LHCN-M2 (cell line): ENCODE data around the gene MAB21L4. TPM values are rescaled to one million over a fixed set of nuclear protein-coding genes. Genes with fewer than 3 reads are reported as not detected.
A peak's percentile ranks its signal among the peaks of the same experiment; 100 is the strongest.

Experiments used
- DNase-seq: peaks from one replicate; pipeline ENCODE4 v3.0.0-alpha.2; 2012; ENCODE audit warnings: low read depth
- total RNA-seq: library from RNA; depleted of rRNA; stranded (reverse); fragments of >200 nt; gene quantifications from 2 replicates; pipeline ENCODE4 v1.2.3, GENCODE V29; 2014

The MAB21L4 gene
- total RNA-seq, 1 experiment from 2014 or later, result not detected

DNA sequence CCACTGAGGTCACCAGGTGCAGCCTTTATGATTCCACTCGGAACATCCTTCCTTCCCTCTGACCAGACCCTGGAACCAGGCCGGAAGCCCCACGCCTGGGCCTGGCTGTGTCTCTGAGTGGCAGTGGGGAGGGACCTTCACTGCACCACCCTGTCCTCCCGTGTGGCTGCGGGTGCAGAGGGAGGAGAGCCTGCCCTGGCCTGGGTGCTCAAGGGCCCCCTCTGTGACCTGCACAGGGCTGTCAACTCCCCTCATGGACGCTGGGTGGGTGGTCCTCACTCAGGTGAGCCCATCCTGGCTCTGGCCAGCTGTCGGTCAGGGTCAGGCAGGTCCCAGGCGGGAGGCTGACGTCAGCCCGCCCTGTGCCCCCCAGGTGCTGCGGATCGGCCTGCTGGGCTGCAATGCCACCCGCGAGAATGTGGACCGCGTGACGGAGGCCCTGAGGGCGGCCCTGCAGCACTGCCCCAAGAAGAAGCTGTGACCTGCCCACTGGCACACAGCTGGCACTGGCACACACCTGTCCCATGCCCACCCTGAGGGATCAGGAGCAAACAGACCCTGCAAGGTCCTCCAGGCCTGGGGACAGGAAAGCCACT, 17.5 kb downstream of the MAB21L4 start:
- no peak for DNase-seq

GRCh38 chr2:240877460-240878340, 18.3 kb downstream of the MAB21L4 start:
- no peak for DNase-seq

GRCh38 chr2:240876475-240877251, 19.3 kb downstream of the MAB21L4 start:
- DNase-seq, result no peak

GRCh38 chr2:240876035-240876474, 19.9 kb downstream of the MAB21L4 start:
- DNase-seq, result no peak

DNA sequence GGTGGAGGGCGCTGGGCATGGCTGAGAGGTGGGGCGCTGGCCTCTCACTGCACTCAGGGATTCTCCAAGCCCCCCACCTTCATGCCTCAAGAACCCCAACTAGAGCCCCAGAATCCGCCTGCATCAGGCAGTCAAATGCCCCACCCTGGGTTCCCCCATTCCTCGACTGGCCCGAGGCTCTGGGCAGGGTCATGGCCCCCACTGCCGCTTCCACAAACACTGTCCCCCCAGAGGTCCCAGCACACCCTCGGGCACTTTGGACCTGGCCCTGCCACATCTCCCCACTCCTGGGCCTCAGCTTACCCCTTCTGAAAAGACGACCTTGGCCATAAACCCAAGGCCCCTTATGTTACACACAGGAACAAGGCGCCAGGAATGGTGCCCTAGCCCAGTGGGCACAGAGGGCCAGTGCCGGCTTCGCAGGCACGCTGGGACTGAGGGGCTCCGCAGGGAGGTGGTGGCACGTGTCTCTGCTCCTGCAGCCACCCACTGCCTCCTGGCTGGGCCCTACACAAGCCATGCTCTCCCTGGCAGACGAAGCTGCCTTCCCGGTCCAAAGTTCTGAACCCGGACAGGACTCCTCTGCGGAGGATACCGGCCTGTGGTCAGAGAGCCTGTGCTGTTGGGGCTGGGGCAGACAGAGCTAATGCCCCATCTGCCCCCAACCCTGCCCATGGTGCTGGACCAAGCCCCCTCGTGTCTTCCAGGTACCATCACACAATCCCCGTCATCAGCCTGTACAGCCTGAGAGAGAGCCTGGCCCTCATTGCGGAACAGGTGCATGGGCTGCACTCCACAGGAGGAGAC, 20.5 kb downstream of the MAB21L4 start:
- DNase-seq, result no peak

- no peak for DNase-seq
Observed at GRCh38 chr2:240874715-240875227, 21.2 kb downstream of the MAB21L4 start.

- DNase-seq, result peak; percentile 6
Observed at GRCh38 chr2:240873805-240874714, 21.9 kb downstream of the MAB21L4 start.

DNA sequence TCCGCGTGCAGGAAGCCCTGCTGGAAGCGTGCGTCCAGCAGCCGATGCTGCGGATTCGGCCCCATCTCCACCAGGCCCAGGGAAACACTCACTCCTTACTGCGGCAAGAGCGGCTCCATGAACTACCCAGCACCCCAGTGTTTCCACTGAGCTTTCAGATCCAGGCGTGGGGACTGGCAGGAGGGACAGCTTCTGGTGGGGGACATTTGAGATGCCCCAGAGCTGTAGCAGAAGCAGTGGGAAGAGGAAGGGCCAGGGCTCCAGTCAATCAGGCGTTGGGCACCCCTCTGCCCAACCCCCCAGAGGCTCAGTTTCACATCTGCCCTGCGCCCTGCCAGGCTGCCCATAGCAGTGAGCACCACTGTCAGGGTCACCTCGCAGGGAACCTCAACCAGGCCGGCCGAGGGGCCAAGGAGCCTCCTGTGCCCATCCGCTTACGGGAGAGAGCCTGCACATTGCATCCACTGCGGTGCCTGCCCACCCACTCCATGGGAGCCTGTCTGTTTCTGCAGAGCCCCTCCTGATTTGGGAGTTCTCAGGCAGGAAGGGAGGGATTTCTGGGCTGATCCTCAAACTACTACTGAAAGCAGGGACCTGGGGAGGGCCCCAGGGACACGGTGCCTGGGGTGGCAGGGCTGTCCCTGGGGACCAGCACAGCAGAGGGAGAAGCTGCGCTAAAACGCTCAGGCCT, 22.7 kb downstream of the MAB21L4 start:
- DNase-seq, result no peak

DNA sequence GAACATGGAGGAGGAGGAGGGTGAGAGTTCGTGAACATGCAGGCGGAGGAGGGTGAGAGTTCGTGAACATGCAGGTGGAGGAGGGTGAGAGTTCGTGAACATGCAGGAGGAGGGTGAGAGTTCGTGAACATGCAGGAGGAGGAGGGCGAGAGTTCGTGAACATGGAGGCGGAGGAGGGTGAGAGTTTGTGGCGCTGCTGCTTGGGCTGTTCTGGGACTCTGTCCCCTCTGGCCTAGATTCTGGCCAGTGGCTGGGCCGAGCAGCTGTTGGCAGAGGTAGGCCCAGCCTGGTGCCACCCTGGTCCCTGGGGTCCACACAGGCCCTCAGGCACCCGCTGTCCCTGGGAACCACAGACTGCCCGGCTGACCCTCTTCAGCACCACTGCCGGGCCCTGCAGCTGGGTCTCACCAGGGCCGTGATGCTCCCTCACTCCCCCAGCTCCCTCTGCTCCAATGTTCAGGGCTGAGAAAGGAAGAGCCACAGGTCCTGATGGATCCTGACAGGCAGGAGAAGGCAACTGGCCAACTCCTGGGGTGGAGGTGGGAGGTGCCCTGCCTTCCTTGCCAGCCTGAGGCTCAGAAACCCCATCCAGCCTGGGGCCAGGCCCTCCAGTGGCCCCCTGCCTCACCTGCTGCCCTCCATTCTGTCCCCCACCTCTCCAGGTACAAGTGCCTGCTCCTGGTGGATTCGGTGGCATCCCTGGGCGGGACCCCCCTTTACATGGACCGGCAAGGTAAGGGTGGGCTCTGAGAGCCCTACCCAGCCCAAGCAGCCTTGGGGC, 23.4 kb downstream of the MAB21L4 start:
- no peak for DNase-seq

DNA sequence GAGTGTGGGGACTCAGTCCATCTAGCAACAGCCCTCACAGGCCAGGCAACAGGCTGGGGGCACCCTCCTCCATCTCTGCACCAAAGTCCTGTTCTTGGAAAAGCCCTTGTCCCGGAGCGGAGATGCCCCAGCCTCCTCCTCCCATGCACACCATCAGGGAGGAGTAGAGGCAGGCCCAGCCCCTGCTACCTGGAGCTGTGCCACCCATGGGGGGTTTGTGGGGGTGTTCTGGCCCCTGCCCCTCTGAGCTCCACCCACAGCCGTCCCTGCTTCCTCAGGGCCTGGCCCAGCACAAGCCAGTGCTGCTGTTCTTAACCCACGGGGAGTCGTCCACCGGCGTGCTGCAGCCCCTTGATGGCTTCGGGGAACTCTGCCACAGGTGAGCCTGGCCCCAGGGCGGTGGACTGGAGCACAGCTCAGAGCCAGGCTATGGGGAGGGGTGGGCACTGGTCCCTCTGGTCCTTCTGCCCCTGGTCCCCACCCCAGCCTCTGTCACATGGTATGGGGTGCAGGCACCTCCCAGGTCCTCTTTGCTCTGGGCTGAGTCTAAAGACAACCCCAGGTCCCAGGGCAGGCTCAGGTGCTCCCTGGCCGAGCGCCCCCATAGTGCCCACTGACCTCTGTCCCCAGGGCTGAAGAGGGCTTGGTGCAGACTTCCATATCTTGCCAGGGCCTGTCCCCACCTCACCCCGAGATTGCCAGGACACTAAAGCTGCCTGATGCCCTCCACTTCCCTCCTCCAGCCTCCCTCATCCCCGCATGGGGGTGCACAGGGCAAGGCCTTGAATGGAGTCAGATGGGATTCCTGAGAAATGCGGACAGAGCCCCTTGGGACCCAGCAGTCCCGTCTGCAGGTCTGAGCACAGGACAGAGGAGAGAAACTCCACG, 24.6 kb downstream of the MAB21L4 start:
- no peak for DNase-seq

DNA sequence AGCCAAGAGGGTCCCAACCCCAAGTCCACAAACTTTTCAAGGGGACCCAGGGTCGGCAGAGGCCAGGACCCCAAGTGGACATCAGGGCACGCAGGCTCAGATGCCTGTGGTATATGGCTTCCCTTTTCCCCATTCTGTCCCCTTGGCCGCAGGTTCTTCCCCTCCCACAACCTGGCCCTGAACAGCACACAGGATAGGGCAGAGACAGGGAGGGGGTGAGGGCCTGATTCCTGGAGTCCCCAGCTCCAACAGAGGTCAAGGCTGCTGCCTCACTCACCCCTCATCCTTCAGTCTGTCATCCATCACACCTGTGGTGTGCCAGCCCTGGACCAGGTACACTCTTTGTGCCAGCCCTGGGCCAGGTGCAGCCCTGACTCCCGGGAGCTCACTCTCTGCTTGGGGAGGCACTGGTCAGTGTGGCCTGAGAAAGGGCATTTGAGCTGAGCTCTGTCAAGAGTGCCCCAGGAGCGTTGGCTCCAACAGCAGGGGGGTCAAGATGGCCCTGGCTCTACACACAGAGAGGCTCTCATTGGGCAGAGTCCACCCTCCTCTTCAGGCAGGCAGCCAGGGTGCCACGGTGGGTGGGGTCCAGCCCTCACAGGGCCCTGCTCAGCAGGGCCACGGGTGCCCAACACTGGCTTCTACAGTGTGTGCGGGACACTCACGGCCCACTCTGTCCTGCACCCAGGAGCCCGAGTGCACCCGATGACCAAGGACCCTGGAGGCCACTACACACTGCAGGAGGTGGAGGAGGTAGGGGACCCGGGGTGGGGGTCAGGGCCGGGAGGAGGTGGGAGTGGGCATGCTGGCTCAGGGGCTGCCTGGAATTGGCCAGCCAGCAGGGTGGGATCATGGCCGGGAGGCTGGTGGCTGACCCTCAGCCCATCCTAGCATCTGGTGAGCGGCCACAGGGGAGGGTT, 25.7 kb downstream of the MAB21L4 start:
- no peak for DNase-seq

GRCh38 chr2:240869109-240869955, 26.6 kb downstream of the MAB21L4 start:
- no peak for DNase-seq

- DNase-seq, result peak; percentile 15
Observed at GRCh38 chr2:240868286-240869108, 27.5 kb downstream of the MAB21L4 start, which contains the start of gene AGXT. AGXT (plus strand) TSS chr2:240868824; CDS start chr2:240868866, 42 bp downstream.

DNA sequence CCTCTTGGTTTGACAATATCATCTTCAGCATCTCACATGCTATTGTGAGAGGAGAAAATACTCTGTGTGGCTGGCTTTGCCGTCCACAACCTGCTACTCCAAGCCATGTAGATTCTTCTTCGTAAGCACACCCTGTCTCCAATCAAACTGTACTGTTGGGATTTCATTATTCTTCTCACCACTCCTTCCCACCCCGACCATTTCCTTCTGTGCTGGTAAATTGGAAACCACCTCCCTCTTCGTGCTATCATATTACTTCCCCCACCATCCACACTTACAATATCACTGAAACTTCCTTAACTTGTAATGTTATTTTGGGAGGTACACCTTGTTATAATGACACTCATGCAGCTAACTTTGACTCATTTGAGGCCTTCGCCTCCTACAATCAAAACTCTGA, 30.6 kb downstream of the MAB21L4 start:
- no peak for DNase-seq

DNA sequence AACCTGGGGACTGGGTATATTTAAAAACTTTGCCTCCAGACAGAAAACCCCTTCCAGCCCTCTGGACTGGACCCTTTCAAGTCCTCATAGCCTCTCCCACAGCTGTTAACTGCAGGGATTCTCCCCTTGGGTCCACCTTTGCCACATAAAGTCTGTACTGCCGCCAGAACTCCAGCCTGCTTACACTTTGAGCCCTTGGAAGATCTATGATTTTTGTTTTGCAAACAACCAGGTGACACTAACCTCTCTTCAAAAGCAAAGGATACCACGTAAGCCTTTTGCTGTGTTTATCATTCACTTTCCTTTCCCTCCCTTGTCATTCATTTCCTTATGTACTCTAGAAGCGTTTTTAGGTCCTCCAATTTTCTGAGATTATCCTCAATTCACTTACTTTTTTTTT, 31.5 kb downstream of the MAB21L4 start:
- no peak for DNase-seq
